GM12878 (cell line): Measurements from ENCODE around the gene NR6A1. TPM values are rescaled to one million over a fixed set of nuclear protein-coding genes. Genes with fewer than 3 reads are reported as not detected.

Experiments used
- ATAC-seq: fragments of 200-7000 bp; cut with Tn5 transposase; 3 replicates; pipeline ENCODE4 v1.9.1; 2020; ENCODE audit warnings: mild to moderate bottlenecking, moderate library complexity
- BruUV-seq: library from RNA; stranded (reverse); fragments of 400-500 nt; replicated peaks from 2 replicates; lab custom pipeline; 2021; lab: Mats Ljungman, UMichigan
- CTCF ChIA-PET: fragments of 300-600 bp; sonication (Branson Sonifier 250); formaldehyde crosslinking; extraction: SDS; loops from one replicate; lab custom pipeline; 2021; ENCODE audit warnings: inconsistent platforms; lab: Yijun Ruan, JAX
- POLR2A ChIA-PET: fragments of 350-600 bp; formaldehyde crosslinking; extraction: SDS; loops from one replicate; lab custom pipeline; 2021; ENCODE audit warnings: inconsistent platforms; lab: Charles Lee
- RAD21 ChIA-PET: fragments of 300-600 bp; sonication (Branson Sonifier 250); formaldehyde crosslinking; loops from one replicate; lab custom pipeline; 2023; ENCODE audit warnings: antibody characterized with exemption; ENCODE audit not compliant: unreplicated experiment; lab: Charles Lee
- SMC1A ChIA-PET: fragments of 300-600 bp; sonication (Branson Sonifier 250); formaldehyde crosslinking; loops from one replicate; lab custom pipeline; 2023; ENCODE audit not compliant: unreplicated experiment, uncharacterized antibody; lab: Charles Lee
- DNase-seq: peaks from one replicate; pipeline ENCODE4 v3.0.0-alpha.2; 2011; ENCODE audit warnings: low read depth, low spot score
- FAIRE-seq: peaks from 3 replicates; lab custom pipeline; 2011; peaks lifted over from hg19 to GRCh38; lab: Jason Lieb, UNC
- H2AFZ ChIP-seq: 2 replicates; pipeline ENCODE4 v1.6.0; 2011; ENCODE audit warnings: low read depth, low read length, control low read depth; ENCODE audit not compliant: control insufficient read depth
- H3K27ac ChIP-seq: 2 replicates; pipeline ENCODE4 v1.5.1; 2011; ENCODE audit warnings: control low read depth; ENCODE audit not compliant: control insufficient read depth, insufficient read depth
- H3K27me3 ChIP-seq, 2 experiments: replicated peaks in 1 of 2; 2 replicates each; pipeline versions ENCODE4 v1.6.0 to v1.6.1; 2011; ENCODE audit warnings: low read length in 1 of 2; ENCODE audit not compliant: control insufficient read depth in 2 of 2, insufficient read depth in 2 of 2
- H3K36me3 ChIP-seq, 2 experiments: 2 replicates each; pipeline ENCODE4 v1.5.1; 2011; ENCODE audit warnings: low read length in 1 of 2; ENCODE audit not compliant: control insufficient read depth in 2 of 2, insufficient read depth in 2 of 2
- H3K4me1 ChIP-seq: 2 replicates; pipeline ENCODE4 v1.6.1; 2011; ENCODE audit warnings: mild to moderate bottlenecking, low read length, moderate library complexity, mixed read lengths; ENCODE audit not compliant: control insufficient read depth, insufficient read depth
- H3K4me2 ChIP-seq: 2 replicates; pipeline ENCODE4 v1.6.0; 2011; ENCODE audit warnings: control low read depth; ENCODE audit not compliant: control insufficient read depth, insufficient read depth
- H3K4me3 ChIP-seq: fragments of 200-600 bp; sonication (generic); 2 replicates; pipeline ENCODE4 v1.5.1; 2016
- H3K79me2 ChIP-seq: 2 replicates; pipeline ENCODE4 v1.6.0; 2011; ENCODE audit warnings: low read length; ENCODE audit not compliant: control insufficient read depth, insufficient read depth
- H3K9ac ChIP-seq: 2 replicates; pipeline ENCODE4 v1.8.0; 2011; ENCODE audit warnings: low read length, control low read depth, mixed read lengths; ENCODE audit not compliant: control insufficient read depth, insufficient read depth
- H3K9me3 ChIP-seq: replicated peaks from 3 replicates; pipeline ENCODE4 v1.5.1; 2011; ENCODE audit warnings: mild to moderate bottlenecking, low read length; ENCODE audit not compliant: control insufficient read depth, insufficient read depth
- H4K20me1 ChIP-seq: 2 replicates; pipeline ENCODE4 v1.6.0; 2011; ENCODE audit not compliant: control insufficient read depth, insufficient read depth
- BHLHE40 ChIP-seq, 2 experiments: fragments of 450-650 bp in 1 of 2; IDR thresholded peaks; 2 replicates each; pipeline ENCODE4 v1.6.1; 2011 to 2017; ENCODE audit warnings: low read depth in 2 of 2, borderline replicate concordance in 1 of 2, improper control_type of control experiment in 1 of 2, low read length in 1 of 2, mild to moderate bottlenecking in 1 of 2
- CBFB ChIP-seq: IDR thresholded peaks from 2 replicates; pipeline ENCODE4 v1.6.1; 2016; ENCODE audit warnings: antibody characterized with exemption, low read depth
- CHD4 ChIP-seq: fragments of 200-600 bp; sonication (generic); IDR thresholded peaks from 2 replicates; pipeline ENCODE4 v1.6.1; 2016; ENCODE audit warnings: mild to moderate bottlenecking
- EZH2 ChIP-seq: IDR thresholded peaks from 2 replicates; pipeline ENCODE4 v1.6.1; 2012; ENCODE audit warnings: low read depth, mild to moderate bottlenecking, control low read depth, inconsistent platforms, low read length, borderline replicate concordance; ENCODE audit not compliant: control insufficient read depth
- JUND ChIP-seq: IDR thresholded peaks from 2 replicates; pipeline ENCODE4 v1.6.1; 2012; ENCODE audit warnings: low read depth, mild to moderate bottlenecking, low read length, improper control_type of control experiment, moderate library complexity
- MAX ChIP-seq: IDR thresholded peaks from 2 replicates; pipeline ENCODE4 v1.6.1; 2012; ENCODE audit warnings: low read depth, low read length, improper control_type of control experiment
- MEF2B ChIP-seq: fragments of 450-650 bp; IDR thresholded peaks from 2 replicates; pipeline ENCODE4 v1.6.1; 2018; ENCODE audit warnings: mild to moderate bottlenecking, moderate library complexity; ENCODE audit not compliant: partially characterized antibody, poor library complexity, severe bottlenecking
- MXI1 ChIP-seq: fragments of 150-350 bp; IDR thresholded peaks from 2 replicates; pipeline ENCODE4 v1.6.1; 2011; ENCODE audit warnings: low read depth, mild to moderate bottlenecking, inconsistent platforms, low read length, improper control_type of control experiment
- NKRF ChIP-seq: fragments of 450-650 bp; conservative IDR thresholded peaks from 2 replicates; pipeline ENCODE4 v1.6.1; 2017; ENCODE audit warnings: mild to moderate bottlenecking, moderate library complexity
- PBX3 ChIP-seq: IDR thresholded peaks from 2 replicates; pipeline ENCODE4 v1.6.1; 2011; ENCODE audit warnings: mild to moderate bottlenecking, low read depth, low read length, moderate library complexity; ENCODE audit not compliant: insufficient replicate concordance
- RAD21 ChIP-seq: IDR thresholded peaks from 2 replicates; pipeline ENCODE4 v1.6.1; 2011; ENCODE audit warnings: mild to moderate bottlenecking, low read depth, low read length, moderate library complexity; ENCODE audit not compliant: insufficient read depth
- RELA ChIP-seq: fragments of 450-650 bp; IDR thresholded peaks from 2 replicates; pipeline ENCODE4 v1.8.0; 2014; ENCODE audit warnings: borderline replicate concordance; ENCODE audit not compliant: partially characterized antibody
- STAT3 ChIP-seq: IDR thresholded peaks from 2 replicates; pipeline ENCODE4 v1.6.1; 2011; ENCODE audit warnings: low read depth, low read length, improper control_type of control experiment
- SUPT20H ChIP-seq: IDR thresholded peaks from 2 replicates; pipeline ENCODE4 v1.6.1; 2011; ENCODE audit warnings: low read depth, mild to moderate bottlenecking, low read length, moderate library complexity, borderline replicate concordance; ENCODE audit not compliant: control insufficient read depth
- WRNIP1 ChIP-seq: IDR thresholded peaks from 2 replicates; pipeline ENCODE4 v1.6.1; 2011; ENCODE audit warnings: low read depth, low read length, improper control_type of control experiment, borderline replicate concordance
- WGBS: methylation state at CpG from one replicate; pipeline ENCODE4 v1.1.6; 2016; ENCODE audit warnings: low lambda C conversion rate; ENCODE audit not compliant: insufficient replicate concordance, insufficient coverage; ENCODE audit errors: missing lambda C conversion rate; 5-methylcytosine and 5-hydroxymethylcytosine counted together
- in situ Hi-C: fragments of 300-500 bp; cut with MboI; formaldehyde crosslinking; loops from 9 replicates; pipeline ENCODE4 v1.14.3; 2018; ENCODE audit warnings: mixed read lengths
- intact Hi-C: fragments of 100-400 bp; cut with micrococcal nuclease; formaldehyde crosslinking; loops from one replicate; pipeline ENCODE4 v1.14.2; 2022; ENCODE audit not compliant: unreplicated experiment
- polyA plus RNA-seq, 11 experiments: library from polyadenylated mRNA; depleted of rRNA in 4 of 11; unstranded in 6 of 11; stranded (reverse) in 5 of 11; fragments of >200 nt; fragmentation: Nextera tagmentation in 4 of 11; fragmentation: Illumina TruSeq in 1 of 11; extraction: Ambion mirVana in 4 of 11; extraction: Trizol in 1 of 11; gene quantifications; 1 replicate in 1 of 11; 2 replicates in 10 of 11; pipeline versions ENCODE4 v1.2.1 to v1.2.3, GENCODE V29; 2011 to 2016; ENCODE audit warnings: inconsistent platforms in 2 of 11, missing spikeins in 2 of 11, low read depth in 1 of 11
- total RNA-seq, 4 experiments: library from RNA; depleted of rRNA in 3 of 4; stranded (reverse); fragments of >200 nt in 3 of 4; fragmentation: Illumina TruSeq in 1 of 4; extraction: Trizol in 1 of 4; gene quantifications; 2 replicates each; pipeline versions ENCODE4 v1.2.1 to v1.2.3, GENCODE V29; 2013 to 2021

The NR6A1 gene
- total and polyA plus RNA-seq, 10 of the 15 experiments (the other 5 are each of a cell fraction or from before 2014, with no cell fraction given) = 1.2 to 9.2 (median 4.6) TPM

- intact Hi-C loops (no loop called here), in situ Hi-C loops (no loop called here)
- H3K4me1 ChIP-seq = no peaks in the 10 kb centered on the region
- FAIRE-seq (no peak), DNase-seq (no peak), ATAC-seq (no peak)
- no peak overlapping the region for H3K9ac ChIP-seq
- H3K36me3 ChIP-seq = no peaks in the 10 kb centered on the region; a peak in 1 of 4 replicates
- SMC1A ChIA-PET = interaction anchor here (1.2 to 3.0 kb wide), 7 partner anchors 10 to 112 kb away, joined by 3 to 13 read pairs (median 5); no protein-coding TSS in a partner anchor
- no peaks in the 10 kb centered on the region for H3K27me3 ChIP-seq
- no peak overlapping the region for H3K27ac ChIP-seq
- no peak overlapping the region for H3K4me3 ChIP-seq
- 100% methylated on average over 1 of the region's 1 CpG for WGBS
- H3K79me2 ChIP-seq = peaks cover 2% of the 10 kb centered on the region; the same call in 1 of the 2 replicates
- no peak overlapping the region for H2AFZ ChIP-seq
- no peaks in the 10 kb centered on the region for H4K20me1 ChIP-seq
- H3K4me2 ChIP-seq = no peak overlapping the region
- RAD21 ChIA-PET = interaction anchor here (0.8 to 1.1 kb wide), 2 partner anchors 10 to 30 kb away, joined by 3 read pairs; no protein-coding TSS in a partner anchor
- TF ChIP-seq EZH2 (no peak), WRNIP1 (no peak), MEF2B (no peak), PBX3 (no peak), NKRF (no peak), RAD21 (no peak), CHD4 (no peak), RELA (no peak), BHLHE40 (IDR thresholded peaks at IDR 0.05; ENCODE audit: borderline replicate concordance in 1 of 2, low read depth in 2 of 2, low read length in 1 of 2) (no peak), MAX (no peak), SUPT20H (no peak), STAT3 (no peak), CBFB (no peak), JUND (no peak), MXI1 (no peak)
- POLR2A ChIA-PET = interaction anchor here (0.6 to 1.4 kb wide), 4 partner anchors 17 to 273 kb away, joined by 3 to 7 read pairs (median 4); no protein-coding TSS in a partner anchor
- CTCF ChIA-PET = interaction anchor here (2.1 to 6.2 kb wide), 3 partner anchors 28 to 60 kb away, joined by 7 to 25 read pairs (median 7); no protein-coding TSS in a partner anchor
- no peaks in the 10 kb centered on the region; the same call in 2 of the 3 replicates for H3K9me3 ChIP-seq
- BruUV-seq = no TSS peak
Measured at GRCh38 chr9:124652203-124652602, 118.9 kb downstream of the NR6A1 start.
